Neural progenitor cell (in vitro differentiated cells): ENCODE measurements around the gene PEX10.

Experiments used
- EZH2 ChIP-seq: fragments of 200-600 bp; sonication (generic); IDR thresholded peaks from 2 replicates; pipeline ENCODE4 v1.6.1; 2017; ENCODE audit warnings: antibody characterized with exemption, mild to moderate bottlenecking, moderate library complexity
- EZH2phosphoT487 ChIP-seq: fragments of 200-600 bp; sonication (generic); IDR thresholded peaks from 2 replicates; pipeline ENCODE4 v1.6.1; 2017; ENCODE audit warnings: antibody characterized with exemption
- TF ChIP-seq, protein P1 (sequence below): fragments of 200-600 bp; sonication (generic); IDR thresholded peaks from 2 replicates; pipeline ENCODE4 v1.5.1; 2017; ENCODE audit warnings: antibody characterized with exemption, mild to moderate bottlenecking

DNA sequence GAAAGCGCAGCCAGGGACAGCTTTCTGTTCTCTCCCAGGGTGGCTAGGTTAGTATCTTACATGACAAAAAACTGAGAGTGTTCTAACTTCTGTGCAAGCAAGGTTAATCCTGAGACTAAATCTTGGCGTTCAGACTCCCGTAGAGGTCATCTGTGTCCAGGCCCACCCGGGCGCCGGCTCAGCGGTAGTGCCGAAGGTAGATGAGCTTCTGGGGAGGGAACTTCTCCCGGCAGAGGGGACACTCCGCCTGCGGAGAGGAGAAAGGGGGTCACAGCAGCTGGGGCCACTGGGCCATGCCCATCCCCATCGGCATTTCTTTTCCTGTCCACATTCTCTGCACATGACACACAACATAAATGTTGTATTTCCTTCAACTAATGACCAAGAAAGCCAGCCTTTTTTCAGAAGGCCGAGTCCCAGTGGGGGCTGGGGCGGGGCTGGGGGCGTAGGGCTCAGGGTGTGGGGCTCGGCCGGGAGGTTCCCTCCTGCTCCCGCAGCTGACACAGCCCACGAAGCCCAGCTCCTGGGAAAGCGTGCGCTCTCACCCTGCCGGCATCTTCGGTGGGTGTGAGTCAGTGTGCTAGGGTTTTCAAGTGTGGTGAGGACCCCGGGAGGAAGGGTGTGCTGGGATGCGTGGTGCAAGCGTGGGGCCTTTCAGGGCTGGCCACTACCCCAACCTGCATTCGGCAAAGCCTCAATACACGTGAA is 6.6 kb downstream of the PEX10 start:
- TF ChIP-seq, protein P1, sequence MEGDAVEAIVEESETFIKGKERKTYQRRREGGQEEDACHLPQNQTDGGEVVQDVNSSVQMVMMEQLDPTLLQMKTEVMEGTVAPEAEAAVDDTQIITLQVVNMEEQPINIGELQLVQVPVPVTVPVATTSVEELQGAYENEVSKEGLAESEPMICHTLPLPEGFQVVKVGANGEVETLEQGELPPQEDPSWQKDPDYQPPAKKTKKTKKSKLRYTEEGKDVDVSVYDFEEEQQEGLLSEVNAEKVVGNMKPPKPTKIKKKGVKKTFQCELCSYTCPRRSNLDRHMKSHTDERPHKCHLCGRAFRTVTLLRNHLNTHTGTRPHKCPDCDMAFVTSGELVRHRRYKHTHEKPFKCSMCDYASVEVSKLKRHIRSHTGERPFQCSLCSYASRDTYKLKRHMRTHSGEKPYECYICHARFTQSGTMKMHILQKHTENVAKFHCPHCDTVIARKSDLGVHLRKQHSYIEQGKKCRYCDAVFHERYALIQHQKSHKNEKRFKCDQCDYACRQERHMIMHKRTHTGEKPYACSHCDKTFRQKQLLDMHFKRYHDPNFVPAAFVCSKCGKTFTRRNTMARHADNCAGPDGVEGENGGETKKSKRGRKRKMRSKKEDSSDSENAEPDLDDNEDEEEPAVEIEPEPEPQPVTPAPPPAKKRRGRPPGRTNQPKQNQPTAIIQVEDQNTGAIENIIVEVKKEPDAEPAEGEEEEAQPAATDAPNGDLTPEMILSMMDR, result no peak
- TF ChIP-seq EZH2 (no peak), EZH2phosphoT487 (no peak)
